ENCODE results near the gene ATF7IP.
A peak's percentile ranks its signal among the peaks of the same experiment; 100 is the strongest.

Gene ATF7IP

DNA sequence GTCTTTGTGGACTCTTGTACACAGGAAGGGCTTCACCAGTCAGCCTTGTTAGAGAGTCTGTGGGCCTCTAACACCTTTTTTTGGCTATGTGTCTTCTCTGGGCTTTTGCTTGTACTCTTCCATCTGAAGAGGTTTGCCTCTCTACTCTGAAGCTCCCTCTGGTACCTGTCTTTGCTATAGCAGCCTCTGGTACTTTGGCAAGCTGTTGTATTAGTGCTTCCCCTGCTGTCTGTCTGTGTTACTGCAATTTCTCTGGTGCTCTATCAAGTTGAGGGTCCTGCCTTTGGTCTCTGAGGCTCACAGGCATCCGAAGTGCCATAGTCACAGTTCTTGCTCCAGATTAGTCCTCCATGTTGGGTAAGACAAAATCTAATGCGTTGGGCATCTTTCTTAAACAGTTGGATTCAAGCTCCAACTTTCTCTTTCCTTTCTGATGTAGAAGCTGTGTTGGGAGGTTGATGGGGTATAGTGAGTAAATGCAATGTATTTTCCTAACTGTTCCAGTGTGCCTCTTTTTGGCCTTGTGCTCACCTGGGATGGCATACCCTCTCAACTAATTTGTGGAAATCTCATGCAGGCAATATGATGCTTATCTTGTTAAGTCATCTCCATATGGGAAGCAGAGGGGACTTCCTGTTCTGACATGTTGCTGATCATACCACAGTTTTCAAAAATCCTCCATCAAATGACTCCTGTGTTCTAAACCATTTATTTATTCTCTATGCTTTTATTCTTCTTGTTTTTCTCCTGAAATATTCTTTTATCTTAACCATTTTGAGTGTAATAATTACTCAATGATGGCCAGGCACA is 88.8 kb downstream of the ATF7IP start:
- peak; percentile 36 for DNase-seq (ENCODE audit: low read depth)
- TF ChIP-seq, protein P1, sequence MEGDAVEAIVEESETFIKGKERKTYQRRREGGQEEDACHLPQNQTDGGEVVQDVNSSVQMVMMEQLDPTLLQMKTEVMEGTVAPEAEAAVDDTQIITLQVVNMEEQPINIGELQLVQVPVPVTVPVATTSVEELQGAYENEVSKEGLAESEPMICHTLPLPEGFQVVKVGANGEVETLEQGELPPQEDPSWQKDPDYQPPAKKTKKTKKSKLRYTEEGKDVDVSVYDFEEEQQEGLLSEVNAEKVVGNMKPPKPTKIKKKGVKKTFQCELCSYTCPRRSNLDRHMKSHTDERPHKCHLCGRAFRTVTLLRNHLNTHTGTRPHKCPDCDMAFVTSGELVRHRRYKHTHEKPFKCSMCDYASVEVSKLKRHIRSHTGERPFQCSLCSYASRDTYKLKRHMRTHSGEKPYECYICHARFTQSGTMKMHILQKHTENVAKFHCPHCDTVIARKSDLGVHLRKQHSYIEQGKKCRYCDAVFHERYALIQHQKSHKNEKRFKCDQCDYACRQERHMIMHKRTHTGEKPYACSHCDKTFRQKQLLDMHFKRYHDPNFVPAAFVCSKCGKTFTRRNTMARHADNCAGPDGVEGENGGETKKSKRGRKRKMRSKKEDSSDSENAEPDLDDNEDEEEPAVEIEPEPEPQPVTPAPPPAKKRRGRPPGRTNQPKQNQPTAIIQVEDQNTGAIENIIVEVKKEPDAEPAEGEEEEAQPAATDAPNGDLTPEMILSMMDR (IDR thresholded peaks at IDR 0.05; ENCODE audit: control insufficient read depth, extremely low read depth, insufficient read depth): peak; percentile 84
- H3K4me3 ChIP-seq (ENCODE audit: low read depth, low read length): no peak overlapping the region

DNA sequence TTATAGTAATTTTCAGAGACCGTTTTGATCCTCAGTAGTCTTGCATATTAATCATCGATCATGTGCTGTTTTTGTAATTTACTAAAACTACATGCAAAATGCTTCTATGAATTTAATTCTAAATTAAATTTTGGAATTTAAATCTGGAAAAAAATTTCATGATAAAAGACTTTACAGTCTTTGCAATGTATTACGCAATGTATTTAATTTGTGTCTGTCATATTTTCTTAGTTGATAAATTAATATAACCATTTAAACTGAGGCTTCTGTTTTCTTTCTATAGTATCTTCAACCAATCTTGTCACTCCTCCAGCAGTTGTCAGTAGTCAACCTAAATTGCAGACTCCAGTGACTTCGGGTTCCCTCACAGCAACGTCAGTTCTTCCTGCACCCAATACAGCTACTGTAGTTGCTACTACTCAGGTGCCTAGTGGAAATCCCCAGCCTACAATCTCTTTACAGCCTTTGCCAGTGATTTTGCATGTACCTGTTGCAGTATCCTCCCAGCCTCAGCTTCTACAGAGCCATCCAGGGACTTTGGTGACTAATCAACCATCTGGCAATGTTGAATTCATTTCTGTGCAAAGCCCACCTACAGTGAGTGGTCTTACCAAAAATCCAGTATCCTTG is 94.8 kb downstream of the ATF7IP start:
- no peak overlapping the region for H3K4me3 ChIP-seq (ENCODE audit: low read depth, low read length)
- no peak for DNase-seq (ENCODE audit: low read depth)
- TF ChIP-seq, protein P1 (IDR thresholded peaks at IDR 0.05; ENCODE audit: control insufficient read depth, extremely low read depth, insufficient read depth): no peak

DNA sequence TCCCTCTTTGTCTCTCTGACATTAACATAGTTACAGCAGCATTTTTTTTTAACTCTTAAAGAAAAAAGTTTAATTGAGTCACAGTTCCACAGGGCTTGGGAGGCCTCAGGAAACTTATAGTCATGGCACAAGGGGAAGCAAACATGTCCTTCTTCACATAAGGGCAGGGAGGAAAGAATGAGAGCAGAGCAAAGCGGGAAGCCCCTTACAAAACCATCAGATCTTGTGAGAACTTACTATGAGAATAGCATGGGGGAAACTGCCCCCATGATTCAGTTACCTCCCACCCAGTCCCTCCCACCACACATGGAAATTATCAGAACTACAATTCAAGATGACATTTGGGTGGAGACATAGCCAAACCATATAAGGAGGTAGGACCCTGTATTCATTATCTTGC is 106.0 kb downstream of the ATF7IP start:
- TF ChIP-seq, protein P1 (IDR thresholded peaks at IDR 0.05; ENCODE audit: control insufficient read depth, extremely low read depth, insufficient read depth): no peak
- no peak overlapping the region for H3K4me3 ChIP-seq (ENCODE audit: low read depth, low read length)
- no peak for DNase-seq (ENCODE audit: low read depth)

DNA sequence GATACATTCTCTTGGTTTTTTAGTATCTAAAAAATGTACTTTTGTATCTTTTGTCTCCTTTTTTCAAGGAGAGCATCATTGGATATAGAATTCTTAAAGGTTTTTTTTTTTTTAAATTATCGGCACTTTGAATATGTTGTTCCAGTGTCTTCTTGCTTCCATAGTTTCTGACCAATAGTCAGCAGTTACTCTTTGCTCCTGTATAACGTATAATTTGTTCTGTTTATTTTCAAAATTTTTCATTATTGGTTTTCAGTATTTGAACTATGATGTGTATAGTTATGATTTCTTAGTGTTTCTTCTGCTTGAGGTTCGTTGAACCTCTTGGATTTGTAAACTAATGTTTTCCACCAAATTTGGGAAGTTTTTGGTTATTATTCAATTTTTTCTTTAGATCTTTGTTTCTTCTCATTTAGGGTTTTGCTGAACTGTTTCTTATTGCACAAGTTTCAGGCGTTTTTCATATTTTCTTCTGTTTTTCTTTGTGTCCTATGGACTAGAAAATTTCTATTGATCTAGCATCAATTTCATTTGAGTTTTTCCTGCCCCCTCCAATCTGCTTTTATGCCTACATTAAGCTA is 108.3 kb downstream of the ATF7IP start:
- TF ChIP-seq, protein P1 (IDR thresholded peaks at IDR 0.05; ENCODE audit: control insufficient read depth, extremely low read depth, insufficient read depth): no peak
- DNase-seq (ENCODE audit: low read depth): no peak

DNA sequence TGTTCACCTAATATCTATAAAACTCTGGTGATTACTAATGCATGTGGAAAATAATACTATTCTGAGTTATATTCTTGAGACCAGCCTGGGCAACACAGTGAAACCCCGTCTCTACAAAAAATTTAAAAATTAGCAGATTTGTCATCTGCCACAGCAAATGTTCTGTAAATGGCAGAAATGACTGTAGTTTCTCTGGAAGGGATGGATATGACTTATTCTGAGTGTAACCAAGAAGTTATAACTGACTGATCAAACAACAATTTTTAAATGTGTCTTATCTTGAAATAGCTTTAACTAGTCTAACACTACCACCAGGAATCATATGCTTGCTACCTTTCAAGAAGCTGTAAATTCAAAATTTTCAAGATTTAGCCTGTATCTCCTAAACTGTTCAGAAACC is 113.5 kb downstream of the ATF7IP start:
- no peak for DNase-seq (ENCODE audit: low read depth)
- TF ChIP-seq, protein P1 (IDR thresholded peaks at IDR 0.05; ENCODE audit: control insufficient read depth, extremely low read depth, insufficient read depth): no peak

More for the DNA sequence above, 108.3 kb downstream of the ATF7IP start:
- H3K4me3 ChIP-seq (ENCODE audit: low read depth, low read length): no peak overlapping the region

DNA sequence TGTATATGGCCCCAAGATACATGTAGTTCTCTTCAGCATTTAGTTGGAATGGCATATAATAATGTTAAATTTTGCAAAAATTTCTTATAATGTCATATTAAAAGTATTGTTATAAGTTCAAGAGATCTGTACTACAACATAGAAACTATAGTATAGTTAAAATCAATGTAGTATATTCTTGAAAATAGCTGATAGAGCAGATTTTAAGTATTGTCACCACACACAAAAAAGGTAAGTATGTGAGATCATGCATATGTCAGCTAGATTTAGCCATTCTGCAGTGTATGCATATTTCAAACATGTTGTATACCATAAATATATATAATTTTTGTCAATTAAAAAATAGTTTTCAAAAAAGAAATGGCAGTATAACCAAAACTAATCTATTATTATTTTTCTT is 115.7 kb downstream of the ATF7IP start:
- no peak overlapping the region for H3K4me3 ChIP-seq (ENCODE audit: low read depth, low read length)

More for the DNA sequence above, 113.5 kb downstream of the ATF7IP start:
- H3K4me3 ChIP-seq (ENCODE audit: low read depth, low read length): no peak overlapping the region

More for the DNA sequence above, 115.7 kb downstream of the ATF7IP start:
- TF ChIP-seq, protein P1 (IDR thresholded peaks at IDR 0.05; ENCODE audit: control insufficient read depth, extremely low read depth, insufficient read depth): no peak
- DNase-seq (ENCODE audit: low read depth): no peak

Data from LNCaP clone FGC (cell line).